ENCODE measurements around the gene PEMT.
A peak's percentile ranks its signal among the peaks of the same experiment; 100 is the strongest.

DNA sequence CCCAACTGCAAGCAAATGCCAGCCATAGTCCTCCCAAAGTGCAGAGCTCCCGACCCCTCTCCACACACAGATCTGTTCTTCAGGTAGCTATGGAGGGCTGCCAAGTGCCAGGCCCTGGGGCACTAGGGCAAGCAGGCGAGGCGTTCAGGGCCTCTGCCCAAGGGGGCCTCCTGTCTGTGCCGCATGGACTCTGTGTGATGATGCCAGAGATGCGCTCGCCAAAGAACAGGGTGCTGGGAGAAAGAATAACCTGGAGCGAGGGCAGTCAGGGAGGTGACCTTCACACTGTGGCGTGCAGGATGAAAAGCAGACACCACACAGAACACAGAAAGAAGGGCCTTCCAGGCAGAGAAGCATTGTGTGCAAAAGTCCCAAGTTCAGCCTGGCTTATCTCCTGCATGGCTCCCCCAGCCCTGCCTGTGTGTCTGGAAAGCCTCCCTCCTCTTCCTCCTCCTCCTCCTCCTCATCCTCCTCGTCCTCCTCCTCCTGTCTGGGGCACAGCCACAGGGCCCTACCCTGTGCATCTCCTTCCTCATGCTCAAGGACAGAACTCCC is 44.2 kb downstream of the PEMT start:
- TF ChIP-seq GATA2 (IDR thresholded peaks at IDR 0.05; ENCODE audit: low read depth, low read length) (peak; percentile 56), GATA3 (IDR thresholded peaks at IDR 0.05; ENCODE audit: low read depth, low read length) (no peak)
